GM19328 (cell line): Measurements from ENCODE around the gene MST1.

Experiments used
- ATAC-seq: cut with Tn5 transposase; IDR thresholded peaks from one replicate; pipeline ENCODE4 v1.9.1; 2021; ENCODE audit warnings: mild to moderate bottlenecking, moderate library complexity; ENCODE audit not compliant: unreplicated experiment

Gene MST1

GRCh38 chr3:49689046-49689907 lies at the start of gene MST1, which contains the start of gene RNF123:
MST1 (minus strand) TSS chr3:49689474; CDS start chr3:49688691, 783 bp downstream.
RNF123 (plus strand) TSS chr3:49689557; CDS start chr3:49691166, 1,609 bp downstream.
- peak; percentile 67 for ATAC-seq

GRCh38 chr3:49738067-49738713 lies 48.9 kb upstream of the MST1 start:
- no peak for ATAC-seq

GRCh38 chr3:49734752-49735151 lies 45.5 kb upstream of the MST1 start:
- no peak for ATAC-seq

- no peak for ATAC-seq
Measured at GRCh38 chr3:49733551-49733950, 44.3 kb upstream of the MST1 start.

- no peak for ATAC-seq
Measured at GRCh38 chr3:49732597-49732996, 43.3 kb upstream of the MST1 start.

GRCh38 chr3:49729966-49730609 lies 40.8 kb upstream of the MST1 start:
- no peak for ATAC-seq

- no peak for ATAC-seq
Measured at GRCh38 chr3:49727924-49728361, 38.7 kb upstream of the MST1 start.

GRCh38 chr3:49727154-49727923 lies 38.1 kb upstream of the MST1 start:
- no peak for ATAC-seq

GRCh38 chr3:49725906-49726681 lies 36.8 kb upstream of the MST1 start:
- no peak for ATAC-seq

GRCh38 chr3:49724586-49724985 lies 35.3 kb upstream of the MST1 start:
- no peak for ATAC-seq

- peak; percentile 72 for ATAC-seq
Measured at GRCh38 chr3:49723628-49724551, 34.6 kb upstream of the MST1 start, which contains the start of gene GMPPB. GMPPB (minus strand) TSS chr3:49723951; CDS start chr3:49723726, 225 bp downstream.

GRCh38 chr3:49723296-49723627 lies 34.0 kb upstream of the MST1 start:
- ATAC-seq, result no peak

GRCh38 chr3:49722896-49723295 lies 33.6 kb upstream of the MST1 start:
- no peak for ATAC-seq

- ATAC-seq, result no peak
Measured at GRCh38 chr3:49721896-49722781, 32.9 kb upstream of the MST1 start.

GRCh38 chr3:49721596-49721895 lies 32.3 kb upstream of the MST1 start:
- no peak for ATAC-seq

GRCh38 chr3:49720855-49721595 lies 31.8 kb upstream of the MST1 start:
- ATAC-seq, result no peak

- ATAC-seq, result peak; percentile 48
Measured at GRCh38 chr3:49719214-49719884, 30.1 kb upstream of the MST1 start, which contains the start of gene AMIGO3. AMIGO3 (minus strand) TSS chr3:49719684; CDS start chr3:49719465, 219 bp downstream.
